ENCODE results near the gene TMEM33. TPM values are rescaled to one million over a fixed set of nuclear protein-coding genes. Genes with fewer than 3 reads are reported as not detected.

TMEM33 gene
- total RNA-seq, 1 experiment from 2014 or later, result 65.0 TPM

GRCh38 chr4:41932988-41933387 is 2.2 kb upstream of the TMEM33 start:
- no peaks in the 10 kb centered on the region; the same call in 1 of the 2 replicates for H4K20me1 ChIP-seq (ENCODE audit: insufficient read depth)
- no peak for DNase-seq
- H3K36me3 ChIP-seq (ENCODE audit: low read depth), result 0 out of 2 replicates have a peak, but pooled peaks cover 3% of the 10 kb centered on the region
- no peaks in the 10 kb centered on the region for H3K27me3 ChIP-seq (ENCODE audit: insufficient read depth, low read depth)
- peaks cover 30% of the 10 kb centered on the region for H3K79me2 ChIP-seq (ENCODE audit: low read depth)
- H3K9me2 ChIP-seq (ENCODE audit: insufficient read depth), result no peaks in the 10 kb centered on the region
- peak overlapping the region; percentile 93; the same call in 1 of the 2 replicates for H3K4me2 ChIP-seq
- no peak overlapping the region for H3K4me3 ChIP-seq
- H3F3A ChIP-seq (ENCODE audit: insufficient read depth, low read depth), result peaks cover 18% of the 10 kb centered on the region
- no peak overlapping the region for H2AFZ ChIP-seq
- ChIA-PET CTCF (no interaction called here), POLR2A (ENCODE audit: unreplicated experiment) (no interaction called here)
- no peaks in the 10 kb centered on the region for H3K9me3 ChIP-seq (ENCODE audit: insufficient read depth, low read depth)
- peaks cover 36% of the 10 kb centered on the region for H3K4me1 ChIP-seq (replicated peaks; ENCODE audit: insufficient read depth)
- intact Hi-C loops (cut with micrococcal nuclease; ENCODE audit: unreplicated experiment), result no loop called here
- H3K27ac ChIP-seq, result no peak overlapping the region
- BruUV-seq (replicated peaks), result no TSS peak
- TF ChIP-seq EZH2 (IDR thresholded peaks at IDR 0.05; ENCODE audit: low read depth) (no peak), CTCF (conservative IDR thresholded peaks at IDR 0.05) (no peak)

- H3K4me2 ChIP-seq, result peak overlapping the region; percentile 93
- peak; percentile 49 to 92 for DNase-seq
- H3K4me3 ChIP-seq, result peak overlapping the region; percentile 98
- TF ChIP-seq EZH2 (IDR thresholded peaks at IDR 0.05; ENCODE audit: low read depth), result no peak
- TF ChIP-seq CTCF (conservative IDR thresholded peaks at IDR 0.05), result no peak
- peaks cover 9% of the 10 kb centered on the region; the same call in 1 of the 2 replicates for H3K36me3 ChIP-seq (ENCODE audit: low read depth)
- H3K9me2 ChIP-seq (ENCODE audit: insufficient read depth), result no peaks in the 10 kb centered on the region
- POLR2A ChIA-PET (ENCODE audit: unreplicated experiment), result interaction anchor here (0.6 kb wide), 2 partner anchors 45 to 721 kb away, joined by 3 to 5 read pairs; no protein-coding TSS in a partner anchor
- H4K20me1 ChIP-seq (ENCODE audit: insufficient read depth), result peaks cover 8% of the 10 kb centered on the region
- intact Hi-C loops (cut with micrococcal nuclease; ENCODE audit: unreplicated experiment), result loop anchor here (2.0 kb wide), 1 partner anchor 677 kb away; the partner anchor contains the start of gene UCHL1
- peak overlapping the region; percentile 59 for H3K27ac ChIP-seq
- CTCF ChIA-PET, result no interaction called here
- BruUV-seq (replicated peaks), result no TSS peak
- H3K79me2 ChIP-seq (ENCODE audit: low read depth), result peaks cover 40% of the 10 kb centered on the region
- no peaks in the 10 kb centered on the region for H3K9me3 ChIP-seq (ENCODE audit: insufficient read depth, low read depth)
- H3K27me3 ChIP-seq (ENCODE audit: insufficient read depth, low read depth), result no peaks in the 10 kb centered on the region
- peak overlapping the region; percentile 95 for H2AFZ ChIP-seq
- H3F3A ChIP-seq (ENCODE audit: insufficient read depth, low read depth), result peaks cover 13% of the 10 kb centered on the region
- peaks cover 37% of the 10 kb centered on the region for H3K4me1 ChIP-seq (replicated peaks; ENCODE audit: insufficient read depth)
These were observed 1.2 kb upstream of the TMEM33 start for GRCh38 chr4:41933997-41934503.

GRCh38 chr4:41934514-41934900 is 722 bp upstream of the TMEM33 start:
- Histone ChIP-seq H3F3A (ENCODE audit: insufficient read depth, low read depth) (peaks cover 13% of the 10 kb centered on the region), H3K27ac (peak overlapping the region; percentile 59), H2AFZ (peak overlapping the region; percentile 95), H3K27me3 (ENCODE audit: insufficient read depth, low read depth) (no peaks in the 10 kb centered on the region), H3K36me3 (ENCODE audit: low read depth) (peaks cover 14% of the 10 kb centered on the region), H3K4me2 (peak overlapping the region; percentile 93), H4K20me1 (ENCODE audit: insufficient read depth) (peaks cover 13% of the 10 kb centered on the region), H3K79me2 (ENCODE audit: low read depth) (peaks cover 45% of the 10 kb centered on the region), H3K9me2 (ENCODE audit: insufficient read depth) (no peaks in the 10 kb centered on the region), H3K4me1 (replicated peaks; ENCODE audit: insufficient read depth) (peaks cover 41% of the 10 kb centered on the region), H3K4me3 (peak overlapping the region; percentile 98), H3K9me3 (ENCODE audit: insufficient read depth, low read depth) (no peaks in the 10 kb centered on the region)
- no peak for DNase-seq
- no TSS peak for BruUV-seq (replicated peaks)
- no peak for TF ChIP-seq EZH2 (IDR thresholded peaks at IDR 0.05; ENCODE audit: low read depth)
- TF ChIP-seq CTCF (conservative IDR thresholded peaks at IDR 0.05), result no peak
- ChIA-PET CTCF (no interaction called here), POLR2A (ENCODE audit: unreplicated experiment) (interaction anchor here (0.6 to 0.7 kb wide), 7 partner anchors 10 to 721 kb away, joined by 3 to 19 read pairs (median 5); no protein-coding TSS in a partner anchor)
- intact Hi-C loops (cut with micrococcal nuclease; ENCODE audit: unreplicated experiment), result loop anchor here (2.0 kb wide), 1 partner anchor 678 kb away; the partner anchor contains the start of gene UCHL1

Measured in PC-9 (cell line).